ENCODE results near the gene GAK.
"Not testable (repeated sequence)": the region's sequence is repeated elsewhere in the genome, so short reads cannot be mapped to it uniquely, and the experiment has no call there.

The GAK gene

GRCh38 chr4:825971-826330 is 106.2 kb downstream of the GAK start, which contains the start of gene CPLX1:
TSS of gene CPLX1 (minus strand) at chr4:826129. CDS start at chr4:824522, 1,607 bp downstream.
- DNase-seq = no peak

GRCh38 chr4:825063-825970 is 106.8 kb downstream of the GAK start:
- DNase-seq = no peak

- no peak for DNase-seq
Measured at GRCh38 chr4:824461-825062, 107.6 kb downstream of the GAK start.

GRCh38 chr4:823761-824460 is 108.2 kb downstream of the GAK start:
- DNase-seq = no peak

- DNase-seq = no peak
Measured at GRCh38 chr4:823176-823760, 108.8 kb downstream of the GAK start.

GRCh38 chr4:822361-823175 is 109.5 kb downstream of the GAK start:
- no peak for DNase-seq

- no peak for DNase-seq
Measured at GRCh38 chr4:821631-822030, 110.5 kb downstream of the GAK start.

GRCh38 chr4:821181-821591 is 110.9 kb downstream of the GAK start:
- DNase-seq = no peak

- no peak for DNase-seq
Measured at GRCh38 chr4:820230-821172, 111.6 kb downstream of the GAK start.

GRCh38 chr4:819401-820229 is 112.5 kb downstream of the GAK start:
- no peak for DNase-seq

- DNase-seq = no peak
Measured at GRCh38 chr4:818106-818921, 113.8 kb downstream of the GAK start.

- DNase-seq = no peak
Measured at GRCh38 chr4:815464-816146, 116.5 kb downstream of the GAK start.

GRCh38 chr4:814312-814850 is 117.7 kb downstream of the GAK start:
- DNase-seq = no peak

- DNase-seq = no peak
Measured at GRCh38 chr4:813900-814299, 118.2 kb downstream of the GAK start.

GRCh38 chr4:808860-809570 is 123.1 kb downstream of the GAK start:
- DNase-seq = no peak

- DNase-seq = no peak
Measured at GRCh38 chr4:807792-808191, 124.3 kb downstream of the GAK start.

- DNase-seq = not testable (repeated sequence)
Measured at GRCh38 chr4:806979-807378, 125.1 kb downstream of the GAK start.

- no peak for DNase-seq
Measured at GRCh38 chr4:804804-805203, 127.3 kb downstream of the GAK start.
